IgD-negative memory B cell (primary cell): ENCODE data around the gene NUBP2. TPM values are rescaled to one million over a fixed set of nuclear protein-coding genes. Genes with fewer than 3 reads are reported as not detected.
A peak's percentile ranks its signal among the peaks of the same experiment; 100 is the strongest.

Experiments used
- H3K27ac Mint-ChIP-seq, 3 donors: one replicate each; pipeline ENCODE4 v1.8.0; 2020 to 2022; ENCODE audit warnings: mild to moderate bottlenecking in 3 of 3, mixed read lengths in 3 of 3, moderate library complexity in 1 of 3
- H3K27me3 Mint-ChIP-seq: one replicate; pipeline ENCODE4 v1.8.0; 2021; ENCODE audit warnings: mixed read lengths
- H3K36me3 Mint-ChIP-seq: one replicate; pipeline ENCODE4 v1.8.0; 2020; ENCODE audit warnings: mild to moderate bottlenecking, mixed read lengths
- H3K4me1 Mint-ChIP-seq, 3 donors: one replicate each; pipeline ENCODE4 v1.8.0; 2020 to 2022; ENCODE audit warnings: mixed read lengths in 3 of 3, mild to moderate bottlenecking in 1 of 3
- H3K4me3 Mint-ChIP-seq, 4 donors: one replicate each; pipeline ENCODE4 v1.8.0; 2020 to 2022; ENCODE audit warnings: mild to moderate bottlenecking in 4 of 4, mixed read lengths in 4 of 4, moderate library complexity in 3 of 4
- H3K9me3 Mint-ChIP-seq, 3 donors: one replicate each; pipeline ENCODE4 v1.8.0; 2020 to 2021; ENCODE audit warnings: mixed read lengths in 3 of 3, mild to moderate bottlenecking in 1 of 3
- polyA plus RNA-seq: library from polyadenylated mRNA; unstranded; fragments of 300-500 nt; fragmentation: Illumina TruSeq; gene quantifications from one replicate; pipeline ENCODE4 v1.2.3, GENCODE V29; 2021

Gene NUBP2
- polyA plus RNA-seq, 1 donor from 2014 or later = 76.9 TPM

GRCh38 chr16:1773703-1774447 lies 8.9 kb upstream of the NUBP2 start:
- Mint-ChIP-seq H3K27me3 (no peaks in the 10 kb centered on the region), H3K9me3 (no peaks in the 10 kb centered on the region), H3K36me3 (no peaks in the 10 kb centered on the region), H3K4me3 (peak overlapping the region; percentile 93 to 99 (median 95)), H3K4me1 (peaks cover 6 to 15% (median 8%) of the 10 kb centered on the region in 3 donors), H3K27ac (peak overlapping the region in 2 of 3 donors; percentile 83 to 95)

GRCh38 chr16:1774448-1774780 lies 8.3 kb upstream of the NUBP2 start:
- H3K9me3 Mint-ChIP-seq = no peaks in the 10 kb centered on the region

GRCh38 chr16:1775006-1775845 lies 7.5 kb upstream of the NUBP2 start:
- H3K36me3 Mint-ChIP-seq = no peaks in the 10 kb centered on the region
- no peaks in the 10 kb centered on the region for H3K9me3 Mint-ChIP-seq
- H3K4me1 Mint-ChIP-seq = peaks cover 6 to 12% (median 8%) of the 10 kb centered on the region in 3 donors
- peak overlapping the region in 3 of 4 donors; percentile 27 to 60 (median 48) for H3K4me3 Mint-ChIP-seq
- H3K27me3 Mint-ChIP-seq = no peaks in the 10 kb centered on the region
- H3K27ac Mint-ChIP-seq = peak overlapping the region in 1 of 3 donors; percentile 14

More at GRCh38 chr16:1774448-1774780, 8.3 kb upstream of the NUBP2 start:
- H3K4me3 Mint-ChIP-seq = peak overlapping the region in 2 of 4 donors; percentile 94 to 99
- H3K36me3 Mint-ChIP-seq = no peaks in the 10 kb centered on the region
- H3K4me1 Mint-ChIP-seq = peaks cover 6 to 15% (median 8%) of the 10 kb centered on the region in 3 donors
- no peaks in the 10 kb centered on the region for H3K27me3 Mint-ChIP-seq
- peak overlapping the region in 2 of 3 donors; percentile 83 to 95 for H3K27ac Mint-ChIP-seq

- H3K4me3 Mint-ChIP-seq = peak overlapping the region in 2 of 4 donors; percentile 48 to 60
- H3K27ac Mint-ChIP-seq = peak overlapping the region in 1 of 3 donors; percentile 70
- H3K9me3 Mint-ChIP-seq = no peaks in the 10 kb centered on the region
- peaks cover 6 to 12% (median 8%) of the 10 kb centered on the region in 3 donors for H3K4me1 Mint-ChIP-seq
- H3K27me3 Mint-ChIP-seq = no peaks in the 10 kb centered on the region
- no peaks in the 10 kb centered on the region for H3K36me3 Mint-ChIP-seq
Observed at GRCh38 chr16:1775846-1776671, 6.7 kb upstream of the NUBP2 start.

GRCh38 chr16:1776672-1776955 lies 6.1 kb upstream of the NUBP2 start:
- H3K9me3 Mint-ChIP-seq = no peaks in the 10 kb centered on the region
- H3K36me3 Mint-ChIP-seq = no peaks in the 10 kb centered on the region
- peaks cover 6 to 18% (median 8%) of the 10 kb centered on the region in 3 donors for H3K4me1 Mint-ChIP-seq
- H3K27me3 Mint-ChIP-seq = no peaks in the 10 kb centered on the region
- H3K27ac Mint-ChIP-seq = peak overlapping the region in 1 of 3 donors; percentile 70
- H3K4me3 Mint-ChIP-seq = peak overlapping the region in 1 of 4 donors; percentile 60

- Mint-ChIP-seq H3K27me3 (no peaks in the 10 kb centered on the region), H3K4me3 (peak overlapping the region in 2 of 4 donors; percentile 27 to 60), H3K9me3 (no peaks in the 10 kb centered on the region), H3K27ac (peak overlapping the region in 1 of 3 donors; percentile 70), H3K4me1 (peaks cover 5 to 17% (median 6%) of the 10 kb centered on the region in 3 donors), H3K36me3 (no peaks in the 10 kb centered on the region)
Observed at GRCh38 chr16:1776991-1777374, 5.8 kb upstream of the NUBP2 start.

- no peaks in the 10 kb centered on the region for H3K27me3 Mint-ChIP-seq
- no peaks in the 10 kb centered on the region for H3K36me3 Mint-ChIP-seq
- no peak overlapping the region for H3K27ac Mint-ChIP-seq
- H3K4me1 Mint-ChIP-seq = peaks cover 0 to 14% (median 6%) of the 10 kb centered on the region in 3 donors
- no peaks in the 10 kb centered on the region for H3K9me3 Mint-ChIP-seq
- H3K4me3 Mint-ChIP-seq = peak overlapping the region in 2 of 4 donors; percentile 43 to 60
Observed at GRCh38 chr16:1777375-1778199, 5.2 kb upstream of the NUBP2 start.

GRCh38 chr16:1778200-1779179 lies 4.3 kb upstream of the NUBP2 start:
- Mint-ChIP-seq H3K27ac (peak overlapping the region in 1 of 3 donors; percentile 96), H3K36me3 (no peaks in the 10 kb centered on the region), H3K9me3 (no peaks in the 10 kb centered on the region), H3K4me3 (peak overlapping the region in 2 of 4 donors; percentile 43 to 60), H3K27me3 (no peaks in the 10 kb centered on the region), H3K4me1 (peaks cover 0 to 17% (median 6%) of the 10 kb centered on the region in 3 donors)

GRCh38 chr16:1779234-1779701 lies 3.5 kb upstream of the NUBP2 start:
- Mint-ChIP-seq H3K27me3 (no peaks in the 10 kb centered on the region), H3K27ac (peak overlapping the region in 1 of 3 donors; percentile 96), H3K4me3 (peak overlapping the region in 1 of 4 donors; percentile 60), H3K9me3 (no peaks in the 10 kb centered on the region), H3K4me1 (peaks cover 0 to 14% (median 3%) of the 10 kb centered on the region in 3 donors), H3K36me3 (no peaks in the 10 kb centered on the region)

- H3K4me1 Mint-ChIP-seq = peaks cover 0 to 13% (median 4%) of the 10 kb centered on the region in 3 donors
- H3K4me3 Mint-ChIP-seq = peak overlapping the region; percentile 30 to 65 (median 42)
- peak overlapping the region in 1 of 3 donors; percentile 74 for H3K27ac Mint-ChIP-seq
- no peaks in the 10 kb centered on the region for H3K36me3 Mint-ChIP-seq
- no peaks in the 10 kb centered on the region for H3K27me3 Mint-ChIP-seq
- no peaks in the 10 kb centered on the region for H3K9me3 Mint-ChIP-seq
Observed at GRCh38 chr16:1779741-1780676, 2.8 kb upstream of the NUBP2 start.

GRCh38 chr16:1780677-1781072 lies 2.1 kb upstream of the NUBP2 start:
- Mint-ChIP-seq H3K27ac (peak overlapping the region in 2 of 3 donors; percentile 67 to 74), H3K4me1 (peaks cover 0 to 15% (median 5%) of the 10 kb centered on the region in 3 donors), H3K9me3 (no peaks in the 10 kb centered on the region), H3K27me3 (no peaks in the 10 kb centered on the region), H3K36me3 (no peaks in the 10 kb centered on the region), H3K4me3 (peak overlapping the region in 3 of 4 donors; percentile 32 to 85 (median 83))

GRCh38 chr16:1781254-1781653 lies 1.5 kb upstream of the NUBP2 start:
- peak overlapping the region; percentile 83 to 94 (median 88) for H3K4me3 Mint-ChIP-seq
- H3K27ac Mint-ChIP-seq = peak overlapping the region; percentile 23 to 74 (median 67)
- no peaks in the 10 kb centered on the region for H3K27me3 Mint-ChIP-seq
- H3K36me3 Mint-ChIP-seq = no peaks in the 10 kb centered on the region
- peaks cover 0 to 15% (median 5%) of the 10 kb centered on the region in 3 donors for H3K4me1 Mint-ChIP-seq
- H3K9me3 Mint-ChIP-seq = no peaks in the 10 kb centered on the region
